Measurements from ENCODE around the gene ZNF672. TPM values are rescaled to one million over a fixed set of nuclear protein-coding genes. Genes with fewer than 3 reads are reported as not detected.

ZNF672 gene
- total and polyA plus RNA-seq, 2 of the 13 experiments (the other 11 are each of a cell fraction or from before 2014, with no cell fraction given), result 17.2 to 22.9 TPM

DNA sequence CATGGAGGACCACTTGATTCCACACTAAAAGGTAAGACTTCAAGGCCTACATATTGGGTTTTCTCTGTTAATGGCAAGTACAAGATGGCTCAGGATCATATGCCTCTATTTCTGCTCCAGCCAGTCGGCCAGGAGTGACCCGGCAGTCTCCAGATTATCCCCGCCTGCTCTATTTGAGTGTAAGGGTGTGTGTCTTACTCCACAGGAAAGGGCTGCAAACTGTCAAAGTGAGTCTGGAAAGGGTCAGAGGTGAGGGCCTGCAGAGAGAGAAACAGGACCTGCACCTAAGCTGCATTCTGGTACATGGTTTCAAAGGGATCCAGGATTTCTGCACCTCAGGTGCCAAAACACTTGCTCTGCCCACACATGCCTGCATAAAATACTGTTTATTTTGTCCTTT is 11.6 kb downstream of the ZNF672 start:
- Histone ChIP-seq H4K20me1 (ENCODE audit: insufficient read depth, low read length) (0 out of 2 replicates have a peak, but pooled peaks cover 3% of the 10 kb centered on the region), H3K4me2 (ENCODE audit: low read depth, low read length) (no peak overlapping the region), H3K79me2 (ENCODE audit: insufficient read depth, low read length) (no peaks in the 10 kb centered on the region), H3K36me3 (replicated peaks in 1 of 2; ENCODE audit: control insufficient read depth in 1 of 2, insufficient read depth in 2 of 2, low read length in 2 of 2) (peaks cover 25 to 68% of the 10 kb centered on the region in 2 experiments), H3K4me3 (replicated peaks in 1 of 3; ENCODE audit: insufficient read depth in 1 of 3, low read depth in 2 of 3, low read length in 3 of 3) (no peak overlapping the region), H3K27me3 (ENCODE audit: control insufficient read depth in 1 of 2, insufficient read depth in 2 of 2, low read length in 2 of 2) (no peaks in the 10 kb centered on the region), H3K9ac (ENCODE audit: insufficient read depth, low read depth, low read length) (no peak overlapping the region), H2AFZ (ENCODE audit: low read length) (no peak overlapping the region), H3K27ac (ENCODE audit: extremely low read length, insufficient read depth, low read length) (no peak overlapping the region), H3K4me1 (ENCODE audit: insufficient read depth, low read length) (no peaks in the 10 kb centered on the region), H3K9me3 (ENCODE audit: low read length) (no peaks in the 10 kb centered on the region)
- ChIA-PET POLR2A (interaction anchor here (1.3 kb wide), 2 partner anchors 10 to 11 kb away, joined by 3 to 6 read pairs; partner anchors contain the start of gene ZNF672), CTCF (ENCODE audit: low intra/inter-chr PET ratio, low total read pairs) (no interaction called here)
- TF ChIP-seq ZNF207 (IDR thresholded peaks at IDR 0.05; ENCODE audit: borderline replicate concordance) (no peak), NKX3-1 (CRISPR knock-in tag; IDR thresholded peaks at IDR 0.05) (no peak), ZSCAN22 (CRISPR knock-in tag; IDR thresholded peaks at IDR 0.05) (no peak), FOXJ3 (CRISPR knock-in tag; IDR thresholded peaks at IDR 0.05; ENCODE audit: borderline replicate concordance) (no peak), HOXD1 (CRISPR knock-in tag; IDR thresholded peaks at IDR 0.05) (no peak), MTF2 (CRISPR knock-in tag; IDR thresholded peaks at IDR 0.05; ENCODE audit: borderline replicate concordance) (no peak), HMGXB4 (CRISPR knock-in tag; IDR thresholded peaks at IDR 0.05; ENCODE audit: borderline replicate concordance in 1 of 2, low read depth in 1 of 2) (no peak), CREBL2 (CRISPR knock-in tag; IDR thresholded peaks at IDR 0.05; ENCODE audit: borderline replicate concordance) (no peak), ZNF607 (CRISPR knock-in tag; IDR thresholded peaks at IDR 0.05; ENCODE audit: borderline replicate concordance) (no peak)
- TF ChIP-seq, protein P1, sequence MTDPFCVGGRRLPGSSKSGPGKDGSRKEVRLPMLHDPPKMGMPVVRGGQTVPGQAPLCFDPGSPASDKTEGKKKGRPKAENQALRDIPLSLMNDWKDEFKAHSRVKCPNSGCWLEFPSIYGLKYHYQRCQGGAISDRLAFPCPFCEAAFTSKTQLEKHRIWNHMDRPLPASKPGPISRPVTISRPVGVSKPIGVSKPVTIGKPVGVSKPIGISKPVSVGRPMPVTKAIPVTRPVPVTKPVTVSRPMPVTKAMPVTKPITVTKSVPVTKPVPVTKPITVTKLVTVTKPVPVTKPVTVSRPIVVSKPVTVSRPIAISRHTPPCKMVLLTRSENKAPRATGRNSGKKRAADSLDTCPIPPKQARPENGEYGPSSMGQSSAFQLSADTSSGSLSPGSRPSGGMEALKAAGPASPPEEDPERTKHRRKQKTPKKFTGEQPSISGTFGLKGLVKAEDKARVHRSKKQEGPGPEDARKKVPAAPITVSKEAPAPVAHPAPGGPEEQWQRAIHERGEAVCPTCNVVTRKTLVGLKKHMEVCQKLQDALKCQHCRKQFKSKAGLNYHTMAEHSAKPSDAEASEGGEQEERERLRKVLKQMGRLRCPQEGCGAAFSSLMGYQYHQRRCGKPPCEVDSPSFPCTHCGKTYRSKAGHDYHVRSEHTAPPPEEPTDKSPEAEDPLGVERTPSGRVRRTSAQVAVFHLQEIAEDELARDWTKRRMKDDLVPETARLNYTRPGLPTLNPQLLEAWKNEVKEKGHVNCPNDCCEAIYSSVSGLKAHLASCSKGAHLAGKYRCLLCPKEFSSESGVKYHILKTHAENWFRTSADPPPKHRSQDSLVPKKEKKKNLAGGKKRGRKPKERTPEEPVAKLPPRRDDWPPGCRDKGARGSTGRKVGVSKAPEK (CRISPR knock-in tag; IDR thresholded peaks at IDR 0.05; ENCODE audit: borderline replicate concordance), result no peak
- TF ChIP-seq, protein P2, sequence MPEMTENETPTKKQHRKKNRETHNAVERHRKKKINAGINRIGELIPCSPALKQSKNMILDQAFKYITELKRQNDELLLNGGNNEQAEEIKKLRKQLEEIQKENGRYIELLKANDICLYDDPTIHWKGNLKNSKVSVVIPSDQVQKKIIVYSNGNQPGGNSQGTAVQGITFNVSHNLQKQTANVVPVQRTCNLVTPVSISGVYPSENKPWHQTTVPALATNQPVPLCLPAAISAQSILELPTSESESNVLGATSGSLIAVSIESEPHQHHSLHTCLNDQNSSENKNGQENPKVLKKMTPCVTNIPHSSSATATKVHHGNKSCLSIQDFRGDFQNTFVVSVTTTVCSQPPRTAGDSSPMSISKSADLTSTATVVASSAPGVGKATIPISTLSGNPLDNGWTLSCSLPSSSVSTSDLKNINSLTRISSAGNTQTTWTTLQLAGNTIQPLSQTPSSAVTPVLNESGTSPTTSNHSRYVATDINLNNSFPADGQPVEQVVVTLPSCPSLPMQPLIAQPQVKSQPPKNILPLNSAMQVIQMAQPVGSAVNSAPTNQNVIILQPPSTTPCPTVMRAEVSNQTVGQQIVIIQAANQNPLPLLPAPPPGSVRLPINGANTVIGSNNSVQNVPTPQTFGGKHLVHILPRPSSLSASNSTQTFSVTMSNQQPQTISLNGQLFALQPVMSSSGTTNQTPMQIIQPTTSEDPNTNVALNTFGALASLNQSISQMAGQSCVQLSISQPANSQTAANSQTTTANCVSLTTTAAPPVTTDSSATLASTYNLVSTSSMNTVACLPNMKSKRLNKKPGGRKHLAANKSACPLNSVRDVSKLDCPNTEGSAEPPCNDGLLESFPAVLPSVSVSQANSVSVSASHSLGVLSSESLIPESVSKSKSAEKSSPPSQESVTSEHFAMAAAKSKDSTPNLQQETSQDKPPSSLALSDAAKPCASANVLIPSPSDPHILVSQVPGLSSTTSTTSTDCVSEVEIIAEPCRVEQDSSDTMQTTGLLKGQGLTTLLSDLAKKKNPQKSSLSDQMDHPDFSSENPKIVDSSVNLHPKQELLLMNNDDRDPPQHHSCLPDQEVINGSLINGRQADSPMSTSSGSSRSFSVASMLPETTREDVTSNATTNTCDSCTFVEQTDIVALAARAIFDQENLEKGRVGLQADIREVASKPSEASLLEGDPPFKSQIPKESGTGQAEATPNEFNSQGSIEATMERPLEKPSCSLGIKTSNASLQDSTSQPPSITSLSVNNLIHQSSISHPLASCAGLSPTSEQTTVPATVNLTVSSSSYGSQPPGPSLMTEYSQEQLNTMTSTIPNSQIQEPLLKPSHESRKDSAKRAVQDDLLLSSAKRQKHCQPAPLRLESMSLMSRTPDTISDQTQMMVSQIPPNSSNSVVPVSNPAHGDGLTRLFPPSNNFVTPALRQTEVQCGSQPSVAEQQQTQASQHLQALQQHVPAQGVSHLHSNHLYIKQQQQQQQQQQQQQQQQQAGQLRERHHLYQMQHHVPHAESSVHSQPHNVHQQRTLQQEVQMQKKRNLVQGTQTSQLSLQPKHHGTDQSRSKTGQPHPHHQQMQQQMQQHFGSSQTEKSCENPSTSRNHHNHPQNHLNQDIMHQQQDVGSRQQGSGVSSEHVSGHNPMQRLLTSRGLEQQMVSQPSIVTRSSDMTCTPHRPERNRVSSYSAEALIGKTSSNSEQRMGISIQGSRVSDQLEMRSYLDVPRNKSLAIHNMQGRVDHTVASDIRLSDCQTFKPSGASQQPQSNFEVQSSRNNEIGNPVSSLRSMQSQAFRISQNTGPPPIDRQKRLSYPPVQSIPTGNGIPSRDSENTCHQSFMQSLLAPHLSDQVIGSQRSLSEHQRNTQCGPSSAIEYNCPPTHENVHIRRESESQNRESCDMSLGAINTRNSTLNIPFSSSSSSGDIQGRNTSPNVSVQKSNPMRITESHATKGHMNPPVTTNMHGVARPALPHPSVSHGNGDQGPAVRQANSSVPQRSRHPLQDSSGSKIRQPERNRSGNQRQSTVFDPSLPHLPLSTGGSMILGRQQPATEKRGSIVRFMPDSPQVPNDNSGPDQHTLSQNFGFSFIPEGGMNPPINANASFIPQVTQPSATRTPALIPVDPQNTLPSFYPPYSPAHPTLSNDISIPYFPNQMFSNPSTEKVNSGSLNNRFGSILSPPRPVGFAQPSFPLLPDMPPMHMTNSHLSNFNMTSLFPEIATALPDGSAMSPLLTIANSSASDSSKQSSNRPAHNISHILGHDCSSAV (CRISPR knock-in tag; IDR thresholded peaks at IDR 0.05; ENCODE audit: borderline replicate concordance), result no peak
- no peak for FAIRE-seq
- BruUV-seq (replicated peaks), result no TSS peak
- in situ Hi-C loops (cut with HindIII; ENCODE audit: extremely low pct_ligation_motif_present, low pct_unique_long_range_greater_than_20kb), result no loop called here
- no peak for DNase-seq (ENCODE audit: low spot score)
- no peak for ATAC-seq
- intact Hi-C loops (cut with micrococcal nuclease; ENCODE audit: unreplicated experiment), result no loop called here
- WGBS (ENCODE audit: low lambda C conversion rate), result no CpG with 5 or more reads among the region's 3 CpGs

Data from HepG2 (cell line).